DMS53 treated with DMSO at 0.1 percent for 48 hours (cell line): ENCODE results near the gene HILPDA.
A peak's percentile ranks its signal among the peaks of the same experiment; 100 is the strongest.
"Not testable (repeated sequence)": the region's sequence is repeated elsewhere in the genome, so short reads cannot be mapped to it uniquely, and the experiment has no call there.

Experiments
- DNase-seq: peaks from one replicate; lab custom pipeline; 2025; ENCODE audit not compliant: unreplicated experiment; lab: John Stamatoyannopoulos, UW

Gene HILPDA

DNA sequence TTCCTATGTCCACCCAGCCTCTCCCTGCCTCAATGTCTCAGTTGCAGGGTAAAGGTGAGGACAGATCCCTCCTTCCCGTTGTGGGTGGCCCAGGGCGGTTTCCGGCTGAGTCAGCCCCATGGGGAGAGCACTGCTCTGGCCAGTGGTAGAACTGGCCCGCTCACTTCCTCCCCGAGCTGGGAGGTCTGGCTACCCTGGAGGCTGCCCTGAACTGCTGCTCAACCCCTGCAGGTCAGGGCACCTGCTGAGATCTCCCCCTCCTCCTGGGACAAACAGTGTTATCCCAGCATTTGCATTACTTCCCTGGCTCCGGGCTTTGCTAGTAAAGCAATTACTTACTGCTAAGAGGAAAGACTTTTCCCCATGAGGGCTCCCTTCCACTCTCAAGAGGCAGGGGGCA lies 24.5 kb upstream of the HILPDA start:
- DNase-seq = no peak

DNA sequence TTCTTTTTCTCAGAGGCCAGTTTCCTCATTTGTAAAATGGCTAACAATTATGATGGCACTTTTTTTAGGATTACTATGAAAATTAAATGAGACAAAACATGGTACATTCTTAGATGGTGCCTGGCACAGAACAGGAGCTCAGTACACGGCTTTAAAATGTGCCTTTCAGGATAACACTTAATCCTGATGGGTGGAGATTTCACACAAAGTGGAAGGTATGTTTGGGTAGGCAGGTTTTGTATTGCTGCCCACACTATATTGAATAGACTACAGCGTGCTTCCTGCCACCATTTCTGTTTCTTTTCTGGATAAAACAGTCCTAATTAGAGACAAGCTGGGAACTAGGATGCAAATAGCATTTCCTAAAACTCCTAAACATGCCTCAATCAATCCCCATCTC lies 23.9 kb upstream of the HILPDA start:
- no peak for DNase-seq

DNA sequence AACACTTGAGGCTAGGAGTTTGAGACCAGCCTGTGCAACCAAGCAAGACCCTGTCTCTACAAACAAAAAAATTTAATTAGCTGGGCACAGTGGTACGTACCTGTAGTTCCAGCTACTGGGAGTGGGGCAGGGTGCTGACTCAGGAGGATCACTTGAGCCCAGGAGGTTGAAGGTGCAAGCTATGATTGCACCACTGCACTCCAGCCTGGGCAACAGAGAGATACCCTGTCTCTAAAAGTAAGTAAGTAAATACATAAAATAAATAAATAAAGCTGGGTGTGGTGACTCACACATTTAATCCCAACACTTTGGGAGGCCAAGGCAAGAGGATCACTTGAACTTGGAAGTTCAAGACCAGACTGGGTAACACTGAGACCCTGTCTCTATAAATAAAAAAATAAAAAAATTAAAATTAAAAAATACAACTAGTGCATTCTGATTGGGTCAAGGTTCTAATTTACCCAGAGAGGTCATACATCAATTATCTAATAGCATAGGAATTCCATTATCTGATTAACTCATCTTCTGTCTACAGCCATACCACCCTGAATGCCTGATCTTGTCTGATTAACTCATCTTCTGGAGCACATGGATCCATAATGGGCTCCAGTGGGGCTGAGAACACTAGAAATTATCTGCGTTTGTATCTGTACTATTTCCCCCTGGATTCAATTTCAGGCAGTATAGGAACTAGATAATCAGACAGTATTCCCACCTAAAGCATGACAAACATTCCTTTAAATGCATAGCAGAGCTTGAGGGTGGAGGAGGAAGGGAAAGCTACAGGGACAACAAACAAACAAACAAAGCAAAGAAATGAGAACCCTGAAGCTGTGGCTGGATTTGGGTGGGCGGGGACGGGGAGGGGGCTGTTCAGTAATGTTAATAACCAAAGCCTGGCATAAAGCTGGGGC lies 21.0 kb upstream of the HILPDA start:
- DNase-seq = no peak

DNA sequence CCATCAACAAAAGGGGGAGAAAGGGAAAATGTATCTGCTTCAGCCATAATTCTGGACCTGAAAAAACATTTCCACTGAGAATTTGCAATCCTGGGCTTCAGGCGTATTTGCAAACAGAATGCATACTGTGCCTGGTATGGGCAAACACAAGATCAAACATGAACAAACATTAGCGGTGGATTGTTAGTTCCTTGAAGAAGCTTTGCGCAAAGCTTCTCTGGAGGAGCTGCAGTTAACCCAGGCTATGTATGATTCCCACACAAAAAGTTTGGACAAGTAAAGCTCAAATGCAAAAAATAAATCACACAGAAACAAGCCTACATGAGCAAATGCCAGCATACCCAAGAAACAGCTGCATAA lies 20.4 kb upstream of the HILPDA start:
- no peak for DNase-seq

DNA sequence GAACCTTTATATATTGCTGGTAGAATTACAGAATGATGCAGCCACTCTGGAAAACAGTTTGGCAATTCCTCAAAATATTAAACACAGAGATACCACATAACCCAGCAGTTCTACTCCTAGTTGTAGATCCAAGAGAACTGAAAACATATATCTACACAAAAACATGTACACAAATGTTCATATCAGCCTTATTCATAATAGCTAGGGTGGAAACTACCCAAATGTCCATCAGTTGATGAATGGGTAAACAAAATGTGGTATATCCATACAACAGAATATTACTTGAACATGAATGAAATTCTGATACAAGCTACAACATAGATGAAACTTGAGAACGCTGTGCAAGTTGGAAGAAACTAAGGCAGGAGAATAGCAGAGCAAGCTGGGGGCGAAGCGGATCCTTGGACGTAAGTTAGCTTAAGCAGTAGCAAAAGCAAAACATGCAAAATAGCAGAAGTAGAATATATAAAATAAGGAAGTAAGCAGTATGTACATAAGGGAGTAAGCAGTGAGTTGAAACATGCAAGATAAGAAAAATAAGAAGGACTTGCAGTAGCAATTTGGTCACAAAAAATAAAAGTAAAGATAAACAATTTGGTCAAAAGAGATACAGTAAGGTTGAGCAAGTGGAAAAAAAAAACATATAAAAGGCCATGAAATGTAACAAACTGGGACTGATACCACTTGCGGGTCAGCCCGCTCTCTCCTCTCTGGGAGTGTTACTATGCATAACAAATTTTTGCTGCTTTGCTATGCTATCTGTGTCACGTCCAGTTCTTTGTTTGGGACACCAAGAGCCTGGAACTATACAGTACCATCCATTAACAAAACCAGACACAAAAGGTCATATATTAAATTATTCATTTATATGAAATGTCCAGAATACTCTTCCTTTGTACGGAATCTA lies 18.0 kb upstream of the HILPDA start:
- no peak for DNase-seq

DNA sequence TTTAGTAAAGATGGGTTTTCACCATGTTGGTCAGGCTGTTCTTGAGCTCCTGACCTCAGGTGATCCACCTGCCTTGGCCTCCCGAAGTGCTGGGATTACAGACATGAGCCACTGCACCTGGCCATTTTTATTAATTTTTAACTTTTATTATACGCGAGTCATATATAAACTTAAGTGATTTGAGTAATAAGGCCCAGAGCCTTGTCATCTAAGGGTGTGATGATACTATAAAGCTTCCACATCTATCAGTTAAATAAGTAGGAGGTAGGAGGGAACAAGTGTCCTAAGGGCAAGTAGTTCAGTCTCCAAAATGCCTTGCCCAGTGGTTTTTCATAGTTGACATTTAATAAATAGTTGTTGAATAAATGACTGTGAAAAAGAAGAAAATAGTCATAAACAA lies 13.3 kb upstream of the HILPDA start:
- DNase-seq = no peak

DNA sequence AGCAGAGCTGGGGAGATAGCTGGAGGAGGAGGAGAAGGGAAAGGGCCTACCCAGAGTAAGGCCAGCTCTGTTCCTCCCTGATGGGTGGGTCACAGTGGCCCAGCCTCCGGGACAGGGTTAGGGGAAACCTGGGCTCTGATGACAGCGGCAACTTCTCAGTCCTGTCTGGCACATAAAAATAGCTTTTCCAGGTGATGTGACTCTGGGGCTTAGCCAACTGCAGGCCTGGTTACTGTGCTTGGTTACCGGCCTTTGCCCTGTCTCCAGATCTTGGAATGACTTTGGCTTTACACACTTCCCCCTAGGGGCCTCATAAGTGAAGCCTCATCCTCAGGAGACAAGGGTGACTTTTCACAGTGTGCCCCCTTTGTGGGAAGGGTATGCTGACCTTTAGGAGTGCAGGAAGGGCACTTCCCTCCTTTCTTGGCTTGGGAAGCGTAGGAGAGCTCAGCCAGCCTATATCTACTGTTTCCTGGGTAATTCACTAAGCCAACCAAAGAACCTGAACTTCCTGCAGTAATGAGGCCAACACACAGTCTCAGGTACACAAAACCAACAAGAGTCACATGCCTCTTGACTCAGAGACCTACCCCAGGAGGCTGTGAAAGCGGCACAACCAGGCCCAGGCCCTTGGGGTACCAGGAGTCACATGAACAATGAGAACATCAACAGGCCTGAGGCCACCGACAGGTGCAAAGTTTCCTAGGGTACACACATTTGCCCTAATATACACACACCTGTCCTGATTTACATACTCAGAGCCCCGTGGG lies 11.7 kb upstream of the HILPDA start:
- peak; percentile 85 for DNase-seq

DNA sequence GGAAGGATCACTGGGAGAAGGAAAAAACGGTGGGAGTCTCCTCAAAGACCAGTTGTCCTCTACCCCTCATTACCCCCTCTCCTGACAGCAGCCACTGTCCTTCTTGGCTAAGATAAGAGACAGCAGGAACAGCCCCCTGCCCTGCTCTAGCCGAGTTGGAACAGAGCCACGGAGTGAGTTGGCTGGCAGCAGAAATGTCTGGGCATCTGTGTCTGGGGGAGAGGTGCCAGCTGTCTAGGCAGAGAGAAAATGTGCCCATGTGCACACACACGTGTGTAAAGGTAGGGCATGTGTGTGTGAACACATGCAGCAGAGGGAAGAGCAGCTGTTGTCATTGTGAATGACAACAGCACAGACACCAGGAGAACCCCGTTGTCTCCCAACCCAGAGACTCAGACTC lies 9.4 kb upstream of the HILPDA start:
- DNase-seq = no peak

DNA sequence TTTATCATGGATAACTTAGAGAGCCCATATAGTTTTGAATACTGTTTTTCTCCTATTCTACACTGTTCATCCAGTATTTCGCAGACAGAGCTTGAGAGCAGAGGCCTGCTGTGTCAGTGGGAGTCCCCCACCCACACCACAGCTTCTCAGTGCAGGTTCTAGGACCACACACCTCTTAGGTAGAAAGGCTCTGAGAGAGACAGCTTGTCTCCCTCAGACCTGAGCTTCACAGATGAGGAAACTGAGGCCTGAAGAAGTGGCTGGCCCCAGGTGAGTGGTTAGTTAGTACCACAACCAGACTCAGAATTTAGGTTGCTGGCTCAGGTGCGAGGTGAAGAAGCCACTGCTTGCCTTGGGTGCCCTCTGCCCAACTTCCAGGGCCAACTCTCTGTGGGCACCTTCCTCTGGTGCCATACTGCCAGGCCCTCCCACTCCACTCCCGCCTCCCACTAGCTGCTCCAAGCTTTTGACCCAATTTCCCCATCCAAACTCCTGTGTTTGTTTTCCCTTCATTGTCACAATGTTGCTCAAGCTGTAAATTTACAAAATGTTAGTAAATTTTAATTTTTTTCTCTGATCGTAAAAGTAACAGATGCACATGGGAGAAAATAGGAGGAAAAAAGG lies 7.6 kb upstream of the HILPDA start:
- DNase-seq = no peak

DNA sequence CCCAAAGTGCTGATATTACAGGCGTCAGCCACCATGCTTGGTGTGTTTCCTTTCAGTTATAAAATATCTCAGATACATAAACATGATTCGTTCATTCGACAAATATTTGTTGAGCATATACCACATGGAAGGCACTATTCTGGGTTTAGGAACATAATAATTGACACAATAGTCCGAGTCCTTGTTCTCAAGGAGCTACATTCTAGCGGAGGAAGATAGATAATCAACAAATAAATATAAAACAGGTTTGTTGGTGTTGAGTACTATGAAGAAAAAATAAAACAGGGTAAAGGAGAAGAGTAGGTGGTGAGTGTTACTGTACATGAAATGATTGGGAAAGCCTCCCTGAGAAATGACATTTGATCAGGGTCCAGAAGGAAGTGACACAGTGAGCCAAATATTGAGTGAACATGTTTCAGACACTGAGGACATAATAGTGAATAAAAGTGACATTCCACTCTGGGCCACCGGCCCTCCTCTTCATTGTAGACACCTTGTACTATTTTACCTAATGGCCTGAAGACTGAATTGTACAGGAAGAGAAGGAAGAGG lies 6.9 kb upstream of the HILPDA start:
- DNase-seq = no peak

DNA sequence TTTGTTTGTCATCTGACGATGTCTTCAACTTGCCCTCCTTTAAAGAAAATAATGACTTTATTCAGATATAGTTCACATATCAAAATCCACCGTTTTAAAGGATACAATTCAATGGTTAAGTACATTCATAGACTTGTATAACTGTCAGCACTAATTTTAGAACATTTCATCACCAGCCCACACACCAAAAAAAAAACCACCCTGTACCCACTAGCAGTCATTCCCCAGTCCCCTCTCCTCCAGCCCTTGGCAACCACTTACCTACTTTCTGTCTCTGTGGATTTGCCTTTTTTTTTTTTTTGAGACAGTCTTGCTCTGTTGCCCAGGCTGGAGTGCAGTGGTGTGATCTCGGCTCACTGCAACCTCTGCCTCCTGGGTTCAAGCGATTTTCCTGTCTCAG lies 5.3 kb upstream of the HILPDA start:
- no peak for DNase-seq

DNA sequence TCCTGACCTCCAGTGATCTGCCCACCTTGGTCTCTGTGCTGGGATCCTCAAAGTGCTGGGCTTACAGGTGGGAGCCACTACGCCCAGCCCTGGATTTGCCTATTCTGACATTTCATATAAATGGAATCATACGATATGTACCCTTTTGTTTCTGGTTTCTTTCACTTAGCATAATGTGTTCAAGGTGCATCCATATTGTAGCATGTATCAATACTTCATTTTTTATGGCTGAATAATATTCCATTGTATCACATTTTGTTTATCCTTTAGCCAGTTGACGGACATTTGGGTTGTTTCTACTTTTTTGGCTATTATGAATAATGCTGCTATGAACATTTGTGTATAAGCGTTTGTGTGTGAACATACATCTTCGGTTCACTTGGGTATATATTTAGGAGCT lies 4.8 kb upstream of the HILPDA start:
- no peak for DNase-seq

DNA sequence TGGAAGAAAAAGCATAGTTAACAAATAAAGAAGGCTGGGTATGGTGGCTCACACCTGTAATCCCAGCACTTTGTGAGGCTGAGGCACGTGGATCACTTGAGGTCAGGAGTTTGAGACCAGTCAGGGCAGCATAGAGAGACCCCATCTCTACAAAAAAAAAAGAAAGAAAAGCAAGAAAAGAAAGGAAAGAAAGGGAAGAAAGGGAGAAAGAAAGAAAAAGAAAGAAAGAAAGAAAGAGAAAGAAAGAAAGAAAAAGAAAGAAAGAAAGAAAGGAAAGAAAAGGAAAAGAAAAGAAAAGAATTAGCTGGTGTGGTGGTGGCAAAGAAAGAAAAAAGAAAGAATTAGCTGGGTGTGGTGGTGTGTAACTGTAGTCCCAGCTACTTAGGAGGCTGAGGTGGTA lies 3.1 kb upstream of the HILPDA start:
- DNase-seq = no peak

DNA sequence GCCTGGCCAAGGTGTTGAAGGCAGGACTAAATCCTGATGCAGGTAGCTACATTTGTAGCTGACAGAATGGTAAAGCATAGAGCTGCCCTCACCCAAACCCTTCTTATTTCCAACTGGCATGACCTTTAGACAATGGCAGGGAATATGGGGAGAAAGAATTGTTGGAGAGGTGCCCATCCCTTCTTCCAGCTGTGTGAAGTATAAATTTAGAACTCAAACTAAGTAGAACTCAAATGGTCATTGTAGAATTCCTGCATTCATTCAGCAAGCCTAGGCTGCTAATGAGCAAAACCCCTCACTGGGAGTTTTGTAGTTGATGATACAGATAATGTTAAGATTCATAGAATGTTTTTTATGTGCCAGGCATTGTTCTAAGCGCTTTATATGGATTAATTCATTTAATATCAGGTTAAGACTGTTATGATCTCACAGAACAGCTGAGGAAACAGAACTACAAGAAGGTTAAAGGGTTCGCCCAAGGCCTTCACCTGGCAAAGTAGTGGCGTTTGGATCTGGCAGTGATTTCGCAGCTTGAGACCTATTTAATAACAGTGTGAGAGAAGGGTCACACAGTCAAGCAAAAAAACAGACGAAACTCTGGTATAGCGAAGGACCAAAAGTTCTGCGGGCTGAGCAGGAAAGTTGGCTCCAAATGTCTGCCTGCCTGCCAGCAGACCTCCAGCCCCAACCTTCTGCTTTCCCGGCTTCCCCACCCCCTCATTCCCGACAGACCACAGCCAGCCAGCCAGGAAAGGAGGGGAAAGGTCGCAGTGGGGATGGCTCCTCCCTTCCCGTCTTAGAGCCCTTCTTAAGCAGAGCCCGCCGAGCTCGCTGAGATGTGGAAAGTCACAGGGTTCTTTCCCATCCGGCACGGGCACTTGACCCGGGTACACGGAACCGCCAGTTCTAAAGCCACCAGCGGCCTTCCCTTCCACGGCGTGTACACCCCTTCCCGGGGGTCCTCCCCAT lies 1.6 kb upstream of the HILPDA start:
- DNase-seq = no peak

DNA sequence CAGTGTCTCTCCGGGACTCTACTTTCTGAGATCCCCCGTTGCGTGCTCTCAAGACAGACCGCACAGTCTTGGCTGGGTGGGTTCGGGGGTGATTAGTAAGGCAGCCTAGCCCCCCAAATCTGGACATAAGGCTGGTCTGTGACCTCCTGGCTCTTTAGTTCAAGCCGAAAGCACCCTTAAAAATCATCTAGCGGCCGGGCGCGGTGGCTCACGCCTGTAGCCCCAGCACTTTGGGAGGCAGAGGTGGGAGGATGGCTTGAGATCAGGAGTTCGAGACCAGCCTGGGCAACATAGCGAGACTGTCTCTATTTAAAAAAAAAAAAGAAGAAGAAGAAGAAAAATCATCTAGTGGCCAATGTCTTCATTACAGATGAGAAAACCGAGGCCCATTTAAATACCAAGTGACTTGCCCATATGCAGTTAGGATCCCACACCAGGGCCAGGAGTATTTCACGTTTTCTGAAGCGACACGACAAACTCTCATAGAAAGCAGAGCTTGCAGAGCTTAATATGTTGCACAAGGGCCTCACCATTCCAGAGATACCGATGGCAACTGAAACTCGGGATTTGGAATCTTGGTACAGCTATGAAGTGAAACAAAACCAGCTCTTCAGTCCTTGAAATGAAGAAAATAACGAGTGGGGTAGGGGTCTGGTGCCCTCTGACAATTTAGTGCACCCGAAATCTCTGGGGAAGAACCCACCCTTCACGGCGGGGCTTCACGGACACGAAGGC lies 703 bp upstream of the HILPDA start:
- peak; percentile 43 for DNase-seq

DNA sequence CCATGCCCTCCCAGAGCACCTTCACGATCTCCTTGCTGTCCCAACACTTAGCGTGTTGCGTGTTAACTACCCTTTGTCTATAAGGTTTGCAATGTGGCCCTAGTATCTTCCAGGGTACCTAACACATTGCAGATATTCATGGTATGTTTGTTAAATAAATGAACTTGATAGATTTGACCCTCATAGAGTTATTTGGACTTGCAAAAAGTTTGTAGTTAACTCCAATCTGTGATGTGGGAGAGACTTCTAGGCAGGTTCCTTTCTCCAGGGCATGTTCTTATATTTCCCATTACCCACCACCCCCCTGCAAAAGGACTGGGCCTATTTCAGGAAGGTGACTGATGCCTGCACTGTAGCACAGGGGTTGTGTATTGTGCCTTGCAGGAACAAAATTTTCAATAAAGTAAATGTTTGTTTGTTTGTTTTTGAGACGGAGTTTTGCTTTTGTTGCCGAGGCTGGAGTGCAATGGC lies 612 bp downstream of the HILPDA start:
- DNase-seq = no peak

DNA sequence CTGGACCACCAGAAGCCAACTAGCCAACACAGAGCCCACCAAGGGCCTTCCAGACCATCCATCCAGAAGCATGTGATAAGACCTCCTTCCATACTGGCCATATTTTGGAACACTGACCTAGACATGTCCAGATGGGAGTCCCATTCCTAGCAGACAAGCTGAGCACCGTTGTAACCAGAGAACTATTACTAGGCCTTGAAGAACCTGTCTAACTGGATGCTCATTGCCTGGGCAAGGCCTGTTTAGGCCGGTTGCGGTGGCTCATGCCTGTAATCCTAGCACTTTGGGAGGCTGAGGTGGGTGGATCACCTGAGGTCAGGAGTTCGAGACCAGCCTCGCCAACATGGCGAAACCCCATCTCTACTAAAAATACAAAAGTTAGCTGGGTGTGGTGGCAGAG lies 1.7 kb downstream of the HILPDA start:
- DNase-seq = not testable (repeated sequence)

DNA sequence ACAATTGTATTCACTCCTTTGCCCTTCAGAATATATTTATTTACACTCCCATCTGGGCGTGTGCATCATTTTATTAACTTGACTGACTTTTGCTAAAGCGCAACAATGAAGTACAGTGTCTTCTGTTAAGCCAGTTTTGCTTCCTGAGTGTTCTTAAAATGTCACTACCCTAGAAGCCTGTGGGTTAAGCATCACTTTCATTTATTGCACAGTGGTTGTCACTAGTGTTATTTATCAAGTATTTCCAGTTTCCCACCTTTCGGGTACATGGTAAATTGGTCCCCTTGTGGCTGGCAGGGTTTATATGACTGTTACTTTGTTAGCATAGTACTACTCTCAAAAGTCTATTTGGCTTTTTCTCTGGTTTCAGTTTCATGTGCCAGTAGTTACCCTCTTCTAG lies 3.3 kb downstream of the HILPDA start:
- no peak for DNase-seq

DNA sequence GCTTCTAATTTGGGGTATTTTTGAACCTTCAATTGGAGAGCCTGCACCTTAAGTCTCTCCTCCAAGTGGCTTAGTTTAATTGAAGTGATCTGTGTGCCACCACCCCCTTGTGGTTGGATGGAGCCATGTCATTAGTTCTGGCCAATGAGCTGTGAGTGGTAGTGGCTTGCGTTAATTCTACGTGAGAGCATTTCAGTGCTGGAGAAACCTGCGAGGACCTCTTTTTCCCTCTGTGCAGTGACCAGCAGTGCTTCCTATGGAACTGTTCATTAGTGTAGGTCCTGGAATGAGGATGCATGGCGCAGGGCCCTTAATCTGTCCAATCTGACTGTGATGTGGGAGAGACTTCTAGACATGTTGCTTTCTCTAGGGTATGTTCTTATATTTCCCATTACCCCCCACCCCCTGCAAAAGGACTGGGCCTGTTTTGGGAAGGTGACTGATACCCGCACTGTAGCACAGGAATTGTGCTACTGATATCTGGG lies 3.8 kb downstream of the HILPDA start:
- DNase-seq = peak; percentile 76
